Fibroblast of mammary gland (primary cell): Measurements from ENCODE around the gene CCR2.

Experiments
- DNase-seq: peaks from one replicate; pipeline ENCODE4 v3.0.0-alpha.2; 2010; ENCODE audit warnings: low read depth
- H3K4me3 ChIP-seq: 2 replicates; pipeline ENCODE4 v1.5.1; 2011; ENCODE audit warnings: low read depth, mild to moderate bottlenecking, low read length, moderate library complexity; ENCODE audit not compliant: control insufficient read depth
- CTCF ChIP-seq: conservative IDR thresholded peaks from 2 replicates; pipeline ENCODE4 v1.5.1; 2011; ENCODE audit warnings: low read depth, low read length, inconsistent platforms; ENCODE audit not compliant: control insufficient read depth, insufficient read depth

The CCR2 gene

GRCh38 chr3:46393554-46394434 is 39.9 kb downstream of the CCR2 start:
- no peak overlapping the region for H3K4me3 ChIP-seq
- DNase-seq, result peak; percentile 48
- TF ChIP-seq CTCF, result no peak

GRCh38 chr3:46395210-46395661 is 41.3 kb downstream of the CCR2 start:
- TF ChIP-seq CTCF, result peak; percentile 7
- H3K4me3 ChIP-seq, result no peak overlapping the region
- DNase-seq, result no peak

GRCh38 chr3:46395766-46396530 is 42.0 kb downstream of the CCR2 start:
- no peak for TF ChIP-seq CTCF
- DNase-seq, result no peak
- H3K4me3 ChIP-seq, result no peak overlapping the region

- H3K4me3 ChIP-seq, result no peak overlapping the region
- DNase-seq, result no peak
- no peak for TF ChIP-seq CTCF
Measured at GRCh38 chr3:46397111-46397510, 43.2 kb downstream of the CCR2 start.

- TF ChIP-seq CTCF, result no peak
- DNase-seq, result no peak
- H3K4me3 ChIP-seq, result no peak overlapping the region
Measured at GRCh38 chr3:46398186-46398955, 44.5 kb downstream of the CCR2 start.

- no peak for DNase-seq
- no peak for TF ChIP-seq CTCF
- no peak overlapping the region for H3K4me3 ChIP-seq
Measured at GRCh38 chr3:46399098-46399497, 45.2 kb downstream of the CCR2 start.
